ENCODE data around the gene FAM120A. TPM values are rescaled to one million over a fixed set of nuclear protein-coding genes. Genes with fewer than 3 reads are reported as not detected.

The FAM120A gene
- total and polyA plus RNA-seq, 7 donors, result 59.9 to 106 (median 66.0) TPM

GRCh38 chr9:93546356-93546755, 94.9 kb downstream of the FAM120A start:
- Histone ChIP-seq H3K27me3 (no peaks in the 10 kb centered on the region), H3K27ac (no peak overlapping the region), H3K36me3 (peaks cover 4 to 65% (median 16%) of the 10 kb centered on the region in 4 donors), H3K4me1 (peaks cover 0 to 15% (median 13%) of the 10 kb centered on the region in 4 donors), H3K9me3 (no peaks in the 10 kb centered on the region), H3K4me3 (no peak overlapping the region)
- TF ChIP-seq CTCF (IDR thresholded peaks at IDR 0.05) (no peak), POLR2AphosphoS5 (IDR thresholded peaks at IDR 0.05) (no peak), EP300 (IDR thresholded peaks at IDR 0.05) (no peak), POLR2A (IDR thresholded peaks at IDR 0.05) (no peak)
- intact Hi-C loops (cut with DNase I), result no loop called here
- no peak for DNase-seq
- 96% methylated on average over 11 of the region's 11 CpGs for WGBS, 2 donors

- H3K9me3 ChIP-seq, result no peaks in the 10 kb centered on the region
- no peaks in the 10 kb centered on the region for H3K27me3 ChIP-seq
- no peak for DNase-seq
- 19 to 65% methylated on average over 5 of the region's 5 CpGs for WGBS, 2 donors
- peaks cover 0 to 4% (median under 1%) of the 10 kb centered on the region in 4 donors for H3K4me1 ChIP-seq
- H3K4me3 ChIP-seq, result no peak overlapping the region
- intact Hi-C loops (cut with DNase I), result no loop called here
- TF ChIP-seq EP300 (IDR thresholded peaks at IDR 0.05) (no peak), POLR2A (IDR thresholded peaks at IDR 0.05) (no peak), POLR2AphosphoS5 (IDR thresholded peaks at IDR 0.05) (no peak)
- peaks cover 4 to 64% (median 18%) of the 10 kb centered on the region in 4 donors for H3K36me3 ChIP-seq
- no peak overlapping the region for H3K27ac ChIP-seq
Observed at GRCh38 chr9:93549611-93550010, 98.1 kb downstream of the FAM120A start.

DNA sequence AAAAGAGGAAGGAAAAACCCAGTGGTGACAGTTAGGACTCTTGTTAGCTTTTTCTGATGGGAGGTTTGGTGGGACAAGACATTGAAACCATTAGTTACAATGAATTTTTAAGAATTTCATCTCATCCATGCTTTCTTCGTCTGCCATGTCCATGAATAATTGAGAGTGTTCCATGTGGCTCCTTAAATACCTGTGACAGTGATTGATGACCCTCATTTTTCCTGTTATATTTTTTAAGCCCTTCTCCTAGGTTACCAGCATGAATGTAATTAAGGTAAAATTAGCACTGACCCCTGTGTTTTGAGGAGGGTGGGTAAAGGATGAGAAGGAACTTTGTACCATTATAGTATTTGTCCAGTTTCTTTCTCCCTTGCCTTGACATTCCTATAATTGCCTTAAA, 101.4 kb downstream of the FAM120A start:
- no peaks in the 10 kb centered on the region for H3K27me3 ChIP-seq
- peaks cover 0 to 15% (median 8%) of the 10 kb centered on the region in 4 donors for H3K4me1 ChIP-seq
- peaks cover 3 to 74% (median 16%) of the 10 kb centered on the region in 4 donors for H3K36me3 ChIP-seq
- WGBS, 2 donors, result 94 to 96% methylated on average over 1 of the region's 1 CpG
- no peak overlapping the region for H3K27ac ChIP-seq
- TF ChIP-seq POLR2A (IDR thresholded peaks at IDR 0.05) (no peak), CTCF (IDR thresholded peaks at IDR 0.05) (no peak), EP300 (IDR thresholded peaks at IDR 0.05) (no peak), POLR2AphosphoS5 (IDR thresholded peaks at IDR 0.05) (no peak)
- DNase-seq, result no peak
- intact Hi-C loops (cut with DNase I), result no loop called here
- no peak overlapping the region for H3K4me3 ChIP-seq
- no peaks in the 10 kb centered on the region for H3K9me3 ChIP-seq

DNA sequence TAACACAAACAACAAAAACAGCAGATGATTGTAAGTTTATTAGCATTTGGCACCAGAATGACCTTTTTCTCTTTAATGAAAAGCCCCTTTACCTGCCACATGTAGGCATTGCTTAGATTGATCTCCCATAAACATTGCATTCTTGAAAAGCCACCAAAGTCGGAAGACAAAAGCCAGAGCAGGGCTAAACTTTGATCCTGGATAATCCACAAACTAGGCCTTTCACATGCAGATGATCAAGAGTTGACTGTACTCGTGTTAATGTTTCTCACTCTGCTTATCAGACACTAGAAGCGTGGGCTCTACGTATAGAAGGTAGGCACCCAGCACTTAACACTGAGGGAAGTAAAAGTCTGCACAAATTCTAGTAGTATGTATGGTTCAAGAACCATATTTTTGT, 103.9 kb downstream of the FAM120A start:
- Histone ChIP-seq H3K27me3 (no peaks in the 10 kb centered on the region), H3K9me3 (no peaks in the 10 kb centered on the region), H3K4me1 (peaks cover 0 to 15% (median 8%) of the 10 kb centered on the region in 4 donors), H3K4me3 (no peak overlapping the region), H3K36me3 (peaks cover 16 to 82% (median 30%) of the 10 kb centered on the region in 4 donors), H3K27ac (no peak overlapping the region)
- no peak for DNase-seq
- TF ChIP-seq POLR2A (IDR thresholded peaks at IDR 0.05) (no peak), EP300 (IDR thresholded peaks at IDR 0.05) (no peak), POLR2AphosphoS5 (IDR thresholded peaks at IDR 0.05) (no peak), CTCF (IDR thresholded peaks at IDR 0.05) (no peak)
- intact Hi-C loops (cut with DNase I), result no loop called here
- 85 to 86% methylated on average over 4 of the region's 4 CpGs for WGBS, 2 donors

DNA sequence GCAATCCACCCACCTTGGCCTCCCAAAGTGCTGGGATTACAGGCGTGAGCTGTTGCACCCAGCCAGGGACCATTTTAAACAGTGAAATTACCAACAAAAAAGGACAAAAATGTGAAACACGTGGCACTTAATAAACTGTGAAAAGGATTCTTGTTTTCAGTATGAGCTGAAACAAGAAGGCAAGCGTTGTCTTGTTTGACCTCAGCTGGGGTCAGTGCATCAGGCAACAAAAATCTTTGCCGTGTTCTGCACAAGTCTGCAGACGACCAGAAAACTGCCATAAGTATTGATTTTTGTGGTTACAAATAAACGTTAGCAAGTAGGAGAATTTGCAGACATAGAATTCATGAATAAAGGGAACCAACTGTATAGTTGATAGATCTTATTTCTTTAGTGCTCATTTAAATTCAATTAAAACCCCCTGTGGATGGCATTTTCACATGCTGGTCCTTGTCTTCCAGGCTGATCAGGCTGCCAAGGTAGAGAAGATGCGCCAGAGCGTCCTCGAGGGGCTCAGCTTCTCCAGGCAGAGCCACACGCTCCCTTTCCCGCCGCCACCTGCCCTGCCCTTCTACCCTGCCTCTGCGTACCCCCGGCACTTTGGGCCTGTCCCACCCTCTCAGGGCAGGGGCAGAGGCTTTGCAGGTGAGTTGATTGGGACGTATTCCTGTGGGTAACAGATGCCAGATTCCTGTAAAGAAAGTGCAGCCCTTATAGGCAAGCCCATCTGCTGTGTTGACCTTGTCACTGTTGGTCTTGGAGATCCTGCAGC, 106.1 kb downstream of the FAM120A start:
- Histone ChIP-seq H3K27me3 (no peaks in the 10 kb centered on the region), H3K4me3 (no peak overlapping the region), H3K4me1 (peaks cover 0 to 15% (median 8%) of the 10 kb centered on the region in 4 donors), H3K9me3 (no peaks in the 10 kb centered on the region), H3K36me3 (peaks cover 26 to 82% (median 35%) of the 10 kb centered on the region in 4 donors), H3K27ac (no peak overlapping the region)
- intact Hi-C loops (cut with DNase I), result no loop called here
- 93 to 94% methylated on average over 15 of the region's 15 CpGs for WGBS, 2 donors
- TF ChIP-seq POLR2A (IDR thresholded peaks at IDR 0.05) (no peak), POLR2AphosphoS5 (IDR thresholded peaks at IDR 0.05) (no peak), EP300 (IDR thresholded peaks at IDR 0.05) (no peak), CTCF (IDR thresholded peaks at IDR 0.05) (no peak)
- DNase-seq, result no peak

Data from sigmoid colon (tissue), 7 donors.